ENCODE data around the gene MCM7. TPM values are rescaled to one million over a fixed set of nuclear protein-coding genes. Genes with fewer than 3 reads are reported as not detected.
A peak's percentile ranks its signal among the peaks of the same experiment; 100 is the strongest.

MCM7 gene
- total and polyA plus RNA-seq, 2 donors (not counting 1 experiment from before 2014, with no cell fraction given): 24.4 to 34.3 TPM

- peak overlapping the region; percentile 92 for H3K9ac ChIP-seq (ENCODE audit: insufficient read depth, low read length)
- peak overlapping the region; percentile 90 for H3K4me2 ChIP-seq (ENCODE audit: extremely low read depth, insufficient read depth, low read length)
- H3K36me3 ChIP-seq (ENCODE audit: control insufficient read depth, insufficient read depth, low read length): peaks cover 3% of the 10 kb centered on the region
- TF ChIP-seq, protein P1, sequence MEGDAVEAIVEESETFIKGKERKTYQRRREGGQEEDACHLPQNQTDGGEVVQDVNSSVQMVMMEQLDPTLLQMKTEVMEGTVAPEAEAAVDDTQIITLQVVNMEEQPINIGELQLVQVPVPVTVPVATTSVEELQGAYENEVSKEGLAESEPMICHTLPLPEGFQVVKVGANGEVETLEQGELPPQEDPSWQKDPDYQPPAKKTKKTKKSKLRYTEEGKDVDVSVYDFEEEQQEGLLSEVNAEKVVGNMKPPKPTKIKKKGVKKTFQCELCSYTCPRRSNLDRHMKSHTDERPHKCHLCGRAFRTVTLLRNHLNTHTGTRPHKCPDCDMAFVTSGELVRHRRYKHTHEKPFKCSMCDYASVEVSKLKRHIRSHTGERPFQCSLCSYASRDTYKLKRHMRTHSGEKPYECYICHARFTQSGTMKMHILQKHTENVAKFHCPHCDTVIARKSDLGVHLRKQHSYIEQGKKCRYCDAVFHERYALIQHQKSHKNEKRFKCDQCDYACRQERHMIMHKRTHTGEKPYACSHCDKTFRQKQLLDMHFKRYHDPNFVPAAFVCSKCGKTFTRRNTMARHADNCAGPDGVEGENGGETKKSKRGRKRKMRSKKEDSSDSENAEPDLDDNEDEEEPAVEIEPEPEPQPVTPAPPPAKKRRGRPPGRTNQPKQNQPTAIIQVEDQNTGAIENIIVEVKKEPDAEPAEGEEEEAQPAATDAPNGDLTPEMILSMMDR (conservative IDR thresholded peaks at IDR 0.05 in 1 of 2, IDR thresholded peaks at IDR 0.05 in 1 of 2; ENCODE audit: low read depth in 1 of 2, low read length in 2 of 2): no peak
- no peak for TF ChIP-seq EZH2 (IDR thresholded peaks at IDR 0.05; ENCODE audit: low read length, missing control alignments)
- H3K9me3 ChIP-seq (ENCODE audit: control insufficient read depth, insufficient read depth, low read depth, low read length): no peaks in the 10 kb centered on the region
- no peaks in the 10 kb centered on the region for H3K27me3 ChIP-seq (ENCODE audit: control insufficient read depth, insufficient read depth, low read length)
- no peaks in the 10 kb centered on the region for H4K20me1 ChIP-seq (ENCODE audit: control insufficient read depth, extremely low read depth, insufficient read depth, low read length)
- peaks cover 3% of the 10 kb centered on the region for H3K79me2 ChIP-seq (ENCODE audit: control insufficient read depth, insufficient read depth, low read length)
- H3K27ac ChIP-seq (ENCODE audit: insufficient read depth, low read length): peak overlapping the region; percentile 95
- no peak for DNase-seq (ENCODE audit: low read depth in 2 of 2)
- peak overlapping the region; percentile 96 for H2AFZ ChIP-seq (ENCODE audit: low read length)
- peaks cover 3% of the 10 kb centered on the region for H3K4me1 ChIP-seq (ENCODE audit: control insufficient read depth, extremely low read depth, insufficient read depth, low read length)
- H3K4me3 ChIP-seq (replicated peaks in 1 of 4; ENCODE audit: control extremely low read depth in 1 of 4, insufficient read depth in 1 of 4, low read depth in 3 of 4, low read length in 4 of 4): peak overlapping the region; percentile 71 to 95 (median 89)
These were observed 25.2 kb upstream of the MCM7 start for GRCh38 chr7:100126239-100126930.

DNA sequence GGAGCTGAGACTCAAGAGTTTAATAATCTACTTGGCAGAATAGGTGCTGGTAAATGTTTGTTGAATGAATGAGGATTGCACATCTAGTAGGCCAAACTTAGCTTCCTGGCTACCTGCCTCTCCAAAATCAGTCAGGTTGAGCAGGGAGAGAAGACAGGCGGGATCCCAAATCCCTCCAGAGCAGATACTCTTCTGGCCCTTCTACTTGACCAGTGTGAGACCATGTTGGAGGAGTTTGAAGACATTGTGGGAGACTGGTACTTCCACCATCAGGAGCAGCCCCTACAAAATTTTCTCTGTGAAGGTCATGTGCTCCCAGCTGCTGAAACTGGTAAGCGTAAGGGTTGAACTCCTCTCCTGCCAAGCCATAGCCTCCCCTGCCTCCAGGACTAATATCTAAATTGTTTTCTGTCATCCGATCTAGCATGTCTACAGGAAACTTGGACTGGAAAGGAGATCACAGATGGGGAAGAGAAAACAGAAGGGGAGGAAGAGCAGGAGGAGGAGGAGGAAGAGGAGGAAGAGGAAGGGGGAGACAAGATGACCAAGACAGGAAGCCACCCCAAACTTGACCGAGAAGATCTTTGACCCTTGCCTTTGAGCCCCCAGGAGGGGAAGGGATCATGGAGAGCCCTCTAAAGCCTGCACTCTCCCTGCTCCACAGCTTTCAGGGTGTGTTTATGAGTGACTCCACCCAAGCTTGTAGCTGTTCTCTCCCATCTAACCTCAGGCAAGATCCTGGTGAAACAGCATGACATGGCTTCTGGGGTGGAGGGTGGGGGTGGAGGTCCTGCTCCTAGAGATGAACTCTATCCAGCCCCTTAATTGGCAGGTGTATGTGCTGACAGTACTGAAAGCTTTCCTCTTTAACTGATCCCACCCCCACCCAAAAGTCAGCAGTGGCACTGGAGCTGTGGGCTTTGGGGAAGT lies 23.4 kb upstream of the MCM7 start:
- peaks cover 6% of the 10 kb centered on the region for H3K4me1 ChIP-seq (ENCODE audit: control insufficient read depth, extremely low read depth, insufficient read depth, low read length)

More for the DNA sequence above, 23.4 kb upstream of the MCM7 start:
- Histone ChIP-seq H3K36me3 (ENCODE audit: control insufficient read depth, insufficient read depth, low read length) (peaks cover 3% of the 10 kb centered on the region), H3K4me2 (ENCODE audit: extremely low read depth, insufficient read depth, low read length) (no peak overlapping the region), H2AFZ (ENCODE audit: low read length) (no peak overlapping the region), H3K9ac (ENCODE audit: insufficient read depth, low read length) (no peak overlapping the region), H4K20me1 (ENCODE audit: control insufficient read depth, extremely low read depth, insufficient read depth, low read length) (no peaks in the 10 kb centered on the region), H3K79me2 (ENCODE audit: control insufficient read depth, insufficient read depth, low read length) (peaks cover 7% of the 10 kb centered on the region), H3K27ac (ENCODE audit: insufficient read depth, low read length) (no peak overlapping the region), H3K9me3 (ENCODE audit: control insufficient read depth, insufficient read depth, low read depth, low read length) (no peaks in the 10 kb centered on the region), H3K27me3 (ENCODE audit: control insufficient read depth, insufficient read depth, low read length) (no peaks in the 10 kb centered on the region), H3K4me3 (replicated peaks in 1 of 4; ENCODE audit: control extremely low read depth in 1 of 4, insufficient read depth in 1 of 4, low read depth in 3 of 4, low read length in 4 of 4) (no peak overlapping the region)
- TF ChIP-seq, protein P1 (conservative IDR thresholded peaks at IDR 0.05 in 1 of 2, IDR thresholded peaks at IDR 0.05 in 1 of 2; ENCODE audit: low read depth in 1 of 2, low read length in 2 of 2): no peak
- no peak for TF ChIP-seq EZH2 (IDR thresholded peaks at IDR 0.05; ENCODE audit: low read length, missing control alignments)
- DNase-seq (ENCODE audit: low read depth in 2 of 2): no peak

Data from fibroblast of lung (primary cell).